ENCODE results near the gene FUOM. TPM values are rescaled to one million over a fixed set of nuclear protein-coding genes. Genes with fewer than 3 reads are reported as not detected.

FUOM gene
- total RNA-seq, 1 donor from 2014 or later = 37.2 TPM

DNA sequence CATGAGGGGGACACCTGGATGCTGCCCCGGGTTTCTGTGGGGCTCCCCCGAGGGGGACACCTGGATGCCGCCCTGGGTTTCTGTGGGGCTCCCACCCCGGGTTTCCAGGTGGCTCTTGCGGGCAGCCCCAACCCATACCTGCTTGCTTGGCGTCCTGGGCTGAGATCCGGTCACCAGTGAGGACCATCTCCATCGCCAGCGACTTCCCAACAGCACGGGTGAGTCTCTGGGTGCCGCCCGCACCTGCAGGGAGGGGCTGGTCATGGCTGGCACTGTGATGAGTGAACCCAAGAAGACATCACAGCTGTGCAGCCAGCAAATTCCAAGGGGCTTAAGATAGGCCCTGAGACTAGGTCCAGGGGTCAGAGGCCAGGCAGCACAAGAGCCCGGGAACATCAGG lies 8.9 kb upstream of the FUOM start:
- intact Hi-C loops (cut with micrococcal nuclease) = no loop called here
- Mint-ChIP-seq H3K27ac (no peak overlapping the region), H3K4me1 (peaks cover 10% of the 10 kb centered on the region), H3K4me3 (no peak overlapping the region), H3K9me3 (no peaks in the 10 kb centered on the region), H3K27me3 (no peaks in the 10 kb centered on the region), H3K36me3 (ENCODE audit: low read depth) (peaks cover 69% of the 10 kb centered on the region)
- TF ChIP-seq, protein P1, sequence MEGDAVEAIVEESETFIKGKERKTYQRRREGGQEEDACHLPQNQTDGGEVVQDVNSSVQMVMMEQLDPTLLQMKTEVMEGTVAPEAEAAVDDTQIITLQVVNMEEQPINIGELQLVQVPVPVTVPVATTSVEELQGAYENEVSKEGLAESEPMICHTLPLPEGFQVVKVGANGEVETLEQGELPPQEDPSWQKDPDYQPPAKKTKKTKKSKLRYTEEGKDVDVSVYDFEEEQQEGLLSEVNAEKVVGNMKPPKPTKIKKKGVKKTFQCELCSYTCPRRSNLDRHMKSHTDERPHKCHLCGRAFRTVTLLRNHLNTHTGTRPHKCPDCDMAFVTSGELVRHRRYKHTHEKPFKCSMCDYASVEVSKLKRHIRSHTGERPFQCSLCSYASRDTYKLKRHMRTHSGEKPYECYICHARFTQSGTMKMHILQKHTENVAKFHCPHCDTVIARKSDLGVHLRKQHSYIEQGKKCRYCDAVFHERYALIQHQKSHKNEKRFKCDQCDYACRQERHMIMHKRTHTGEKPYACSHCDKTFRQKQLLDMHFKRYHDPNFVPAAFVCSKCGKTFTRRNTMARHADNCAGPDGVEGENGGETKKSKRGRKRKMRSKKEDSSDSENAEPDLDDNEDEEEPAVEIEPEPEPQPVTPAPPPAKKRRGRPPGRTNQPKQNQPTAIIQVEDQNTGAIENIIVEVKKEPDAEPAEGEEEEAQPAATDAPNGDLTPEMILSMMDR (IDR thresholded peaks at IDR 0.05) = no peak
- ChIA-PET CTCF (no interaction called here), POLR2A (no interaction called here)
- no peak for ATAC-seq (ENCODE audit: low read depth)
- no peak for DNase-seq

- intact Hi-C loops (cut with micrococcal nuclease) = no loop called here
- DNase-seq (no peak), ATAC-seq (ENCODE audit: low read depth) (no peak)
- Mint-ChIP-seq H3K9me3 (no peaks in the 10 kb centered on the region), H3K4me3 (no peak overlapping the region), H3K27me3 (no peaks in the 10 kb centered on the region), H3K27ac (no peak overlapping the region), H3K36me3 (ENCODE audit: low read depth) (peaks cover 65% of the 10 kb centered on the region), H3K4me1 (peaks cover 13% of the 10 kb centered on the region)
- TF ChIP-seq, protein P1 (IDR thresholded peaks at IDR 0.05) = no peak
- POLR2A ChIA-PET = no interaction called here
- CTCF ChIA-PET = no interaction called here
Observed at GRCh38 chr10:133366130-133366478, 8.3 kb upstream of the FUOM start.

- no peak for ATAC-seq (ENCODE audit: low read depth)
- TF ChIP-seq, protein P1 (IDR thresholded peaks at IDR 0.05) = no peak
- ChIA-PET POLR2A (no interaction called here), CTCF (no interaction called here)
- Mint-ChIP-seq H3K4me3 (no peak overlapping the region), H3K9me3 (no peaks in the 10 kb centered on the region), H3K4me1 (peaks cover 17% of the 10 kb centered on the region), H3K27me3 (no peaks in the 10 kb centered on the region), H3K27ac (no peak overlapping the region), H3K36me3 (ENCODE audit: low read depth) (peaks cover 62% of the 10 kb centered on the region)
- intact Hi-C loops (cut with micrococcal nuclease) = no loop called here
- DNase-seq = no peak
Observed at GRCh38 chr10:133365461-133366129, 7.8 kb upstream of the FUOM start.

DNA sequence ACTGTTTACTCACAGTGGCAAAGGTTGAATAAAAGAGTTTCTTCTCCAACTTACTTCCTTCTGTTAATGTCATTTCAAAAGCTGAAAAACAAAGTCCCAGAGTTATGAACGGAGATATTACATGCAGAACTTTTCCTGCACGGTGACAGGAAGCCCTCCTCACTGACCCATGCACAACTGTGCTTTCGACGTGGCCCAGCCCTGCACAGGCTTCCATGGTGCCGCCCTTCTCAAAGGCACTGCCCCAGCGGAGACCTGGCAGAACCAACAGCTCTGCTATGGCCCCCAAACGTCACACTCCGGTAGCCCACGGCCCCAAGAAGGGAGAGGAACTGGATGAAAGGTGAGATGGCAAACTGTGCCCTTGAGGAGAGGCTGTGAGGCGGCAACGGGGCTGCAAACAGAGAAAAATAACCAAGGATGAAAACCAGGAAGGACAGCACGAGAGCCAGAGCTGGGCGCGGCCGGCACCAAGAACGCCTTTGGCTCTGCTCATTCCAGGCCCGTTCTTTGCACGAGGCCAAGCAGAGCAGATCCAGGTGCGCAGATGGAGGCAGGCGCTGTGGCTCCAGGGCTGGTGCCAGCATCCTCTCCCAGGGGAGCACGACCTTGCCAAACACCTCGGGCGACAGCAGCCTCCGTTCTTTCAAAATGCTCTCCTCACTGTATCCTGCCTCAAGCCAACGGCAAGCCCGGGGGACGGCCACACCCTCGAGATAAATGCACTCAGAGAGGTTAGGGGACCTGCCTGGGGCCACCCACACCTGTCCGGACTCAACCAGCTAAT lies 7.0 kb upstream of the FUOM start:
- Mint-ChIP-seq H3K4me1 (peaks cover 24% of the 10 kb centered on the region), H3K27me3 (no peaks in the 10 kb centered on the region), H3K9me3 (no peaks in the 10 kb centered on the region), H3K4me3 (no peak overlapping the region), H3K27ac (no peak overlapping the region), H3K36me3 (ENCODE audit: low read depth) (peaks cover 55% of the 10 kb centered on the region)
- TF ChIP-seq, protein P1 (IDR thresholded peaks at IDR 0.05) = no peak
- CTCF ChIA-PET = no interaction called here
- ATAC-seq (ENCODE audit: low read depth) (no peak), DNase-seq (no peak)
- POLR2A ChIA-PET = interaction anchor here (1.2 kb wide), 1 partner anchor 9 kb away, joined by 3 read pairs; the partner anchor contains the start of gene ECHS1
- intact Hi-C loops (cut with micrococcal nuclease) = no loop called here

GRCh38 chr10:133362846-133363245 lies 5.0 kb upstream of the FUOM start:
- DNase-seq = no peak
- Mint-ChIP-seq H3K4me1 (peaks cover 24% of the 10 kb centered on the region), H3K36me3 (ENCODE audit: low read depth) (peaks cover 38% of the 10 kb centered on the region), H3K9me3 (no peaks in the 10 kb centered on the region), H3K27ac (peak overlapping the region; percentile 24), H3K27me3 (no peaks in the 10 kb centered on the region), H3K4me3 (no peak overlapping the region)
- TF ChIP-seq, protein P1 (IDR thresholded peaks at IDR 0.05) = no peak
- ChIA-PET CTCF (no interaction called here), POLR2A (no interaction called here)
- intact Hi-C loops (cut with micrococcal nuclease) = no loop called here
- no peak for ATAC-seq (ENCODE audit: low read depth)

All from activated B cell treated with CpG ODN at 0.5 μM for 24 hours (primary cell).